LNCAP (cell line): Measurements from ENCODE around the gene TUFT1.

Source experiments
- CTCF ChIP-seq: fragments of 450-650 bp; IDR thresholded peaks from 2 replicates; pipeline ENCODE4 v1.5.1; 2017; ENCODE audit warnings: mild to moderate bottlenecking

TUFT1 gene

GRCh38 chr1:151585622-151586021 lies 45.5 kb downstream of the TUFT1 start:
- no peak for TF ChIP-seq CTCF

- no peak for TF ChIP-seq CTCF
Measured at GRCh38 chr1:151590961-151591360, 50.9 kb downstream of the TUFT1 start.

GRCh38 chr1:151593730-151594129 lies 53.6 kb downstream of the TUFT1 start:
- TF ChIP-seq CTCF = no peak

- TF ChIP-seq CTCF = peak; percentile 99
Measured at GRCh38 chr1:151594143-151594625, 54.1 kb downstream of the TUFT1 start.

GRCh38 chr1:151596166-151596953 lies 56.3 kb downstream of the TUFT1 start:
- TF ChIP-seq CTCF = no peak

GRCh38 chr1:151604291-151604690 lies 64.2 kb downstream of the TUFT1 start:
- no peak for TF ChIP-seq CTCF

GRCh38 chr1:151606384-151606783 lies 66.3 kb downstream of the TUFT1 start:
- no peak for TF ChIP-seq CTCF

- TF ChIP-seq CTCF = no peak
Measured at GRCh38 chr1:151606857-151607256, 66.7 kb downstream of the TUFT1 start.
